Fibroblast of lung (primary cell): ENCODE data around the gene WNT7A.

Experiments used
- CTCF ChIP-seq, 2 donors: IDR thresholded peaks in 1 of 2; conservative IDR thresholded peaks in 1 of 2; 1 replicate in 1 of 2; 2 replicates in 1 of 2; pipeline ENCODE4 v1.5.1; 2011 to 2012; ENCODE audit warnings: low read length in 2 of 2, control low read depth in 1 of 2, inconsistent platforms in 1 of 2, low read depth in 1 of 2, mild to moderate bottlenecking in 1 of 2
- EZH2 ChIP-seq: IDR thresholded peaks from 2 replicates; pipeline ENCODE4 v1.5.1; 2012; ENCODE audit warnings: low read length, control low read depth, mild to moderate bottlenecking; ENCODE audit errors: missing control alignments

- TF ChIP-seq CTCF (conservative IDR thresholded peaks at IDR 0.05 in 1 of 2, IDR thresholded peaks at IDR 0.05 in 1 of 2; ENCODE audit: low read depth in 1 of 2, low read length in 2 of 2) (no peak), EZH2 (no peak)
Observed at GRCh38 chr3:13842226-13842625, 37.6 kb downstream of the WNT7A start.
